GM18870 (cell line): ENCODE data around the gene AGK.

ENCODE experiments used
- ATAC-seq: cut with Tn5 transposase; IDR thresholded peaks from one replicate; pipeline ENCODE4 v1.9.1; 2021; ENCODE audit warnings: moderate library complexity; ENCODE audit not compliant: unreplicated experiment

Gene AGK

GRCh38 chr7:141551094-141551781 is at the start of gene AGK:
Gene AGK, plus strand, starts transcription at chr7:141551410. Its CDS starts 4,057 bp downstream, at chr7:141555467.
- ATAC-seq: peak; percentile 82

GRCh38 chr7:141501451-141501850 is 49.8 kb upstream of the AGK start:
- ATAC-seq: no peak

GRCh38 chr7:141511316-141511675 is 39.9 kb upstream of the AGK start:
- ATAC-seq: no peak

- no peak for ATAC-seq
Observed at GRCh38 chr7:141511676-141512396, 39.4 kb upstream of the AGK start.

- ATAC-seq: no peak
Observed at GRCh38 chr7:141512597-141512996, 38.6 kb upstream of the AGK start.

GRCh38 chr7:141513720-141514119 is 37.5 kb upstream of the AGK start:
- no peak for ATAC-seq

- ATAC-seq: no peak
Observed at GRCh38 chr7:141515941-141516340, 35.3 kb upstream of the AGK start.

- no peak for ATAC-seq
Observed at GRCh38 chr7:141519623-141520022, 31.6 kb upstream of the AGK start.

GRCh38 chr7:141522657-141523342 is 28.4 kb upstream of the AGK start:
- ATAC-seq: no peak

- ATAC-seq: no peak
Observed at GRCh38 chr7:141525973-141526514, 25.2 kb upstream of the AGK start.

GRCh38 chr7:141527076-141527475 is 24.1 kb upstream of the AGK start:
- ATAC-seq: no peak

- no peak for ATAC-seq
Observed at GRCh38 chr7:141528399-141528798, 22.8 kb upstream of the AGK start.

GRCh38 chr7:141533149-141533949 is 17.9 kb upstream of the AGK start:
- no peak for ATAC-seq

- ATAC-seq: no peak
Observed at GRCh38 chr7:141534757-141535737, 16.2 kb upstream of the AGK start.

- ATAC-seq: no peak
Observed at GRCh38 chr7:141537906-141538305, 13.3 kb upstream of the AGK start.

- ATAC-seq: no peak
Observed at GRCh38 chr7:141541375-141541774, 9.8 kb upstream of the AGK start.

- ATAC-seq: no peak
Observed at GRCh38 chr7:141544831-141545230, 6.4 kb upstream of the AGK start.

- no peak for ATAC-seq
Observed at GRCh38 chr7:141549582-141549981, 1.6 kb upstream of the AGK start.

GRCh38 chr7:141550386-141551093 is 670 bp upstream of the AGK start:
- no peak for ATAC-seq
